GM06990 (cell line): ENCODE data around the gene TUBD1.
"Not testable (repeated sequence)": the region's sequence is repeated elsewhere in the genome, so short reads cannot be mapped to it uniquely, and the experiment has no call there.

Experiments
- DNase-seq: peaks from one replicate; pipeline ENCODE4 v3.0.0-alpha.2; 2011; ENCODE audit not compliant: insufficient read length; ENCODE audit errors: extremely low read depth
- H3K27me3 ChIP-seq: replicated peaks from 2 replicates; pipeline ENCODE4 v1.6.0; 2011; ENCODE audit warnings: low read length; ENCODE audit not compliant: control insufficient read depth, insufficient read depth
- H3K36me3 ChIP-seq: 2 replicates; pipeline ENCODE4 v1.5.1; 2011; ENCODE audit warnings: low read length; ENCODE audit not compliant: control insufficient read depth, insufficient read depth
- H3K4me3 ChIP-seq: replicated peaks from 2 replicates; pipeline ENCODE4 v1.5.1; 2011; ENCODE audit warnings: low read depth, mild to moderate bottlenecking, control low read depth, low read length
- CTCF ChIP-seq: IDR thresholded peaks from 2 replicates; pipeline ENCODE4 v1.5.1; 2011; ENCODE audit warnings: low read length, control low read depth, mild to moderate bottlenecking, inconsistent platforms; ENCODE audit not compliant: insufficient read depth, poor library complexity, severe bottlenecking

TUBD1 gene

GRCh38 chr17:59837308-59838051 is 55.3 kb downstream of the TUBD1 start:
- H3K4me3 ChIP-seq: peak overlapping the region; percentile 86
- peaks cover 7% of the 10 kb centered on the region for H3K36me3 ChIP-seq
- no peaks in the 10 kb centered on the region for H3K27me3 ChIP-seq
- peak; percentile 84 for DNase-seq
- no peak for TF ChIP-seq CTCF

- no peaks in the 10 kb centered on the region for H3K36me3 ChIP-seq
- no peak for TF ChIP-seq CTCF
- no peak overlapping the region for H3K4me3 ChIP-seq
- peak; percentile 74 for DNase-seq
- H3K27me3 ChIP-seq: no peaks in the 10 kb centered on the region
Measured at GRCh38 chr17:59832883-59833379, 59.8 kb downstream of the TUBD1 start.

GRCh38 chr17:59830846-59831486 is 61.8 kb downstream of the TUBD1 start:
- TF ChIP-seq CTCF: no peak
- Histone ChIP-seq H3K36me3 (no peaks in the 10 kb centered on the region), H3K27me3 (no peaks in the 10 kb centered on the region), H3K4me3 (no peak overlapping the region)
- no peak for DNase-seq

GRCh38 chr17:59830007-59830630 is 62.6 kb downstream of the TUBD1 start:
- TF ChIP-seq CTCF: no peak
- no peaks in the 10 kb centered on the region for H3K36me3 ChIP-seq
- no peak for DNase-seq
- H3K4me3 ChIP-seq: no peak overlapping the region
- no peaks in the 10 kb centered on the region for H3K27me3 ChIP-seq

- H3K27me3 ChIP-seq: no peaks in the 10 kb centered on the region
- H3K36me3 ChIP-seq: no peaks in the 10 kb centered on the region
- peak; percentile 87 for DNase-seq
- peak overlapping the region; percentile 53 for H3K4me3 ChIP-seq
- TF ChIP-seq CTCF: no peak
Measured at GRCh38 chr17:59829217-59830006, 63.3 kb downstream of the TUBD1 start.

- peak overlapping the region; percentile 53 for H3K4me3 ChIP-seq
- DNase-seq, H3K36me3 ChIP-seq, H3K27me3 ChIP-seq: not testable (repeated sequence)
Measured at GRCh38 chr17:59828819-59829216, 63.9 kb downstream of the TUBD1 start.
